Stimulated activated naive CD8-positive, alpha-beta T cell treated with anti-CD3 and anti-CD28 coated beads, Interleukin-15, Interleukin-2, amounts not matched to agents 100 ng/mL and 50 ng/mL, for 24 hours (primary cell): ENCODE data around the gene HSDL1.

Experiments used
- H3K27ac Mint-ChIP-seq: one replicate; pipeline ENCODE4 v1.8.0; 2021; ENCODE audit warnings: mild to moderate bottlenecking, mixed read lengths
- H3K27me3 Mint-ChIP-seq: one replicate; pipeline ENCODE4 v1.8.0; 2021; ENCODE audit warnings: mixed read lengths
- H3K36me3 Mint-ChIP-seq: one replicate; pipeline ENCODE4 v1.8.0; 2021; ENCODE audit warnings: low read depth, mixed read lengths
- H3K4me1 Mint-ChIP-seq: one replicate; pipeline ENCODE4 v1.8.0; 2021; ENCODE audit warnings: low read depth, mixed read lengths
- H3K4me3 Mint-ChIP-seq: one replicate; pipeline ENCODE4 v1.8.0; 2021; ENCODE audit warnings: mild to moderate bottlenecking, mixed read lengths
- H3K9me3 Mint-ChIP-seq: one replicate; pipeline ENCODE4 v1.8.0; 2021; ENCODE audit warnings: mixed read lengths

The HSDL1 gene

DNA sequence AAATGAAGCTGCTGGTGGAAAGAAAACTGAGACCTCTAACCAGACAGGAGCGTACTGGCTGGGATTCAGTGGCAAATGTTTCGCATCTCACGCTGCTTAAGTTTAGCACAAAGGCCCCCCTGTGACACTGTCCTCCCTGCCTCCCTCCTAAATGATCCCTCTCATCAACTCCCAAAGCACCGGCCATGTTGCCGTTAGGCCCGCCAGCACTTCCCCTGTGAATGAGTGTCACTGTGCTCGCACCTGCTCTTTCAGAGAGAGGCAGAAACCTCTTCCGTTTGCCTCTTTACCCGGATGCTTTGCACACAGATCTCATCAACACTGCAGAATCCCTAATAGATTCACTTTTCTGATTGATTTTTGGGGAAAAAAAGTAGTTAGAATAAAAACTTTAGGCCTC, 54.8 kb downstream of the HSDL1 start:
- H3K36me3 Mint-ChIP-seq, result peaks cover 69% of the 10 kb centered on the region
- H3K27me3 Mint-ChIP-seq, result no peaks in the 10 kb centered on the region
- peaks cover 40% of the 10 kb centered on the region for H3K4me1 Mint-ChIP-seq
- H3K9me3 Mint-ChIP-seq, result no peaks in the 10 kb centered on the region
- no peak overlapping the region for H3K27ac Mint-ChIP-seq
- no peak overlapping the region for H3K4me3 Mint-ChIP-seq

DNA sequence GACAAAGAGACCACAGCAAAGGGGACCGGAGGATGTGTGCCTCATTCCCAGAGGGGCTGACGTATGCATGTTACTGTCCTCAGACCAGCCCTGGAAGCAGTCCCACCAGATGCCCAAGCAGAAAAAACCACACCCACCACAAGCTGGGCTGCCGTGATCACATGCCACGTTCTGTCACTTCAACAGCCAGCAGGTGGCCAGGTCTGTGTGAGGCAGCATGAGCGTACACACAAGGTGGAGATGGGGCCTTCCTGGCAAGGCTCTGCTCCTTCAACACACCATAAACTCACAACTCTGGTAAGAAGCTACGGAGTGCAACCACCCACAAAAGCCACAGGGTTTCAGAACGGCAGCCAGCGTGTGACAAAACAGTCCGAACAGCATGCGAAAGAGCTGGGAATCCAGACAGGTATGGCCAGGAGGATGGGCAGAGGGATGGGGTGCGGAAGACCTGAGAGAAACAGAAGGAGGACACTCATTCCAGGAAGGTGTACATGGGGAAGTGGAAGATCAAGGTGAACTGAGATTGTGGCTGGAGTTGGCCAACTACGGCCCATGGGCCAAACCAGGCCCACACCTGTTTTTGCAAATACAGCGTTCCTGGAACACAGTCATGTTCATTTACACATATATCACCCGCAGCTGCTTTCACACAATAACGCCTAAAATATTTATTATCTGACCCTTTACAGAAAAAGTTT, 56.1 kb downstream of the HSDL1 start:
- peak overlapping the region; percentile 66 for H3K27ac Mint-ChIP-seq
- H3K9me3 Mint-ChIP-seq, result no peaks in the 10 kb centered on the region
- peaks cover 60% of the 10 kb centered on the region for H3K36me3 Mint-ChIP-seq
- H3K4me1 Mint-ChIP-seq, result peaks cover 47% of the 10 kb centered on the region
- no peak overlapping the region for H3K4me3 Mint-ChIP-seq
- no peaks in the 10 kb centered on the region for H3K27me3 Mint-ChIP-seq

DNA sequence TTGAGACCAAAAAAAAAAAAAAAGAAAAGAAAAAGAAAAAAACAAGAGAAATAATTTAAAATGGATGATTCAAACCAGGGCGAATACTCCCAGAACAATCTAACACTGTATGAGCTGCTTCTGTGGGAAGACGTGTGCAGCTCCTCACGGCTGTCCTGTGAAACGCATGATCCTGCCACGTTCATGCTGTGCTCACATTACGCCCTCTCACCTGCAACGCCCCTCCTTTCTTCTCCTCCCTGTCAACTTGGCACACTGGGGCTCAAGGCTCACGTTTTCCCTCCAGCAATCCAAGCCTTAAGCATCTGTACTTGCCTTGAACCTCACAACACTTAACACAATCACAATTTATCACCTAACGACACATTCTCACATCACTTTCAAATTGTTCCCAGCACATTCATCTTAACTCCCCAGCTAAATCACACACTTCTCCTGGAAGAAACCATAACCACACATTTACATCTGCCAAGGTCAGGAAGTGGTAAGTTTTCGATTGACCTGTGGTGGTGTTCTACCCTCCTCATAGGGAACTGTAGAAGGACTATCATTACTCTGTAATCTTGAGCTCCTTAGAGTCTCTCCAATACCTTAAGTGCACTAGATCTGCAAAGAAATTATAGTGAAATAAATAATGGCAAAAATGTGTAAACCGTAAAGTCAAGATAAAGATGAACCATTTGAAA, 57.4 kb downstream of the HSDL1 start:
- H3K27ac Mint-ChIP-seq, result peak overlapping the region; percentile 12
- peaks cover 55% of the 10 kb centered on the region for H3K36me3 Mint-ChIP-seq
- peaks cover 47% of the 10 kb centered on the region for H3K4me1 Mint-ChIP-seq
- no peaks in the 10 kb centered on the region for H3K27me3 Mint-ChIP-seq
- H3K9me3 Mint-ChIP-seq, result no peaks in the 10 kb centered on the region
- peak overlapping the region; percentile 33 for H3K4me3 Mint-ChIP-seq

DNA sequence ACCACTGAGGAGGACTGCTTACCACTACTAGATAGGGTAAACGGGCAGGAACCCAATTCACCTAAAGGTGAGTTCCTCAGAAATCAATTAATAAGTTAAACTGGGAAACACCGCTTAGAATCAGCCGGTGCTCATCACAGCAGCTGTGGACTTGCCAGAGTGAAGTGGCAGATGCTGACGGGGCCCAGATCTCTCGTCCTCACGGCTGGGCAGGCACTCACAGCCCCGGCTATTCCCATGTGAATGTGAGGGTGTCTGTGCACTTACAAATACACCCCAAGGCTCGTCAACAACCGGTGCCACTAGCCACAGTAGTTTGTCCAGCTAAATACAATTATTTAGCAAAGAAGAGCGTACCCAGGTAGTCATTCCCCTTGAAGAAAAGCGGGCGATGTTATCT, 58.0 kb downstream of the HSDL1 start:
- Mint-ChIP-seq H3K27me3 (no peaks in the 10 kb centered on the region), H3K36me3 (peaks cover 54% of the 10 kb centered on the region), H3K4me1 (peaks cover 47% of the 10 kb centered on the region), H3K27ac (no peak overlapping the region), H3K4me3 (no peak overlapping the region), H3K9me3 (no peaks in the 10 kb centered on the region)

DNA sequence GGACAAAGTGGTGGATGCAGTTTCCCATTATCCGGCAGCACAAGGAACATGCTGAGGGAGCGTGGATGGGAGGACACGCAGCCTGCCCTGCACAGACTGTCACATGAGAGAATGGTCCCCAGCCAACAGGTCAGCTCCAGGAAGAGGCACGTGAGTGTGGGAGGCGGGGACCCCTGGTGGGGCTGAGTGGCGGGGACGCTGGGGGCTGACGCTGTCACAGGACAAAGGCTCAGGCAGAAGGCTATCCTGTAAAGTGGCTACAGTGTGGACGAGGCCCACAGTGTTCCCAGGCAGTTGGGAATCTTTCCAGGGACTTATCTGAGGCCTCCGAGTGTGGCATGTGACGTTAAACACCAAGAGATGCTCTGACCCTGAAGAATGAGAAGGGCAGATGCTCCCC, 58.6 kb downstream of the HSDL1 start:
- Mint-ChIP-seq H3K27me3 (no peaks in the 10 kb centered on the region), H3K36me3 (peaks cover 55% of the 10 kb centered on the region), H3K4me1 (peaks cover 47% of the 10 kb centered on the region), H3K9me3 (no peaks in the 10 kb centered on the region), H3K4me3 (peak overlapping the region; percentile 31), H3K27ac (no peak overlapping the region)

DNA sequence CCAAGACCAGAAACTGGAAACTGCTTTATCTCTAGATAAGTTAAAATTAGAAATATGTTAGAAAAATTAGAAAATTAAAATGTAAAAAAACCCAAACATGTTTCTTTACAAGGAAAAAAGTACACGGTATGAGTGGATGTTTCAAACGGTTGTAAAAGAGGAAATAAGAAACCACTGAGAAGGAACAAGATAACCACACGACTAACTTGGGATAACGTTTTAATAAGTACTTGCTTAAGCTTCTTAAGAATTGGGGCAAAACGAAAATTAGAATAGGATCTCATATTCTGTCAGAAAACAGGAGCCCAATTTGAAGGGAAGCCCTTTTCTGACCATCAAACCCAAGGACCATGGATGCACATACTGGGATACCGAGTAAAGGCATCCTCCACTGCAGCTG, 59.2 kb downstream of the HSDL1 start:
- Mint-ChIP-seq H3K27ac (peak overlapping the region; percentile 57), H3K36me3 (peaks cover 55% of the 10 kb centered on the region), H3K4me1 (peaks cover 47% of the 10 kb centered on the region), H3K27me3 (no peaks in the 10 kb centered on the region), H3K9me3 (no peaks in the 10 kb centered on the region), H3K4me3 (peak overlapping the region; percentile 31)

DNA sequence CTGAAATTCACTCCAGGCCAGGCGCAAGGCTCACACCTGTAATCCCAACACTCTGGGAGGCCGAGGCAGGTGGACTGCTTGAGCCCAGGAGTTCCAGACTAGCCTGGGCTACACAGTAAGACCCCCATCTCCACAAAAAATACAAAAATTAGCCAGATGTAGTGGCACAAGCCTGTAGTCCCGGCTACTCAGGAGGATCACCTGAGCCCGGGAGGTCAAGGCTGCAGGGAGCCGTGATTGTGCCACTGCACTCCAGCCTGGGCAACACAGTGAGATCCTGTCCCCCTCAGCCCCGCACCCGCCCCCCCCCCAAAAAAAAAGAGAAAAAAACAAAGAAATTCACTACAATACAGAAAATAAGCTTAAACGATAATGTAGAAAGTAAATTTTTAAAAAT, 59.7 kb downstream of the HSDL1 start:
- Mint-ChIP-seq H3K36me3 (peaks cover 53% of the 10 kb centered on the region), H3K4me3 (no peak overlapping the region), H3K9me3 (no peaks in the 10 kb centered on the region), H3K27me3 (no peaks in the 10 kb centered on the region), H3K27ac (no peak overlapping the region), H3K4me1 (peaks cover 47% of the 10 kb centered on the region)

DNA sequence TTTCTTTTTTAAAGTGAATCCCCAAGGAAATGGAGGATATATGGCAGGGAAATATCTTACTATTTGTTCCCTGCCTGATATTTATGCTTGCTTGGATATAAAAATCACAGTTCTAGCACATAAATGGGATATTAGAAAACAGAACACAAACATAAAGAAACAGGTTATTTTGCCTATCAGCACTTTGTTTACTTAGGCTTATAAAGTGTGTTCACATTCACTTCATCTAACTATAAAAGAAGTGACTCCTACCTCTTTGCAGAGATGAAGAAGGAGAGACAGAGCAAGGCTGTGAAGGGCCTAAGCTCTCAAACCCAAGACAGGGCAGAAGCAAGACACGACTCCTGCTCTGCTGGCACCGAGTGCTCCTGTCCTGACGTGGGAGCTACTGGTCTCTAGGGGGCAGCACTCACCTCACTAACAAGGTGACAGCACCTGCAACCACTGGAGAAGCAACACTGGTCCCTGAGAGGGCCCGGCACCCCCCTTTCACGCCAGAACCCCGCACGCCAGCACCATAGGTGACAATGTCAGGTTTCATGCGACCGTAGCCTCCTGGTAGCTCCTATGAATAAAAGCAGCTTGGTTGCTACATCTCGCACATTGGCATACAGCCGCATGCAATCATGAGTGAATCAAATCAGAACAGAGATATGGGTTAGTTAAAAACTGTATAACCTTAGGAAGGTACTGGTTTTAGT, 60.3 kb downstream of the HSDL1 start:
- Mint-ChIP-seq H3K4me3 (no peak overlapping the region), H3K27me3 (no peaks in the 10 kb centered on the region), H3K36me3 (peaks cover 57% of the 10 kb centered on the region), H3K9me3 (no peaks in the 10 kb centered on the region), H3K27ac (no peak overlapping the region), H3K4me1 (peaks cover 47% of the 10 kb centered on the region)

DNA sequence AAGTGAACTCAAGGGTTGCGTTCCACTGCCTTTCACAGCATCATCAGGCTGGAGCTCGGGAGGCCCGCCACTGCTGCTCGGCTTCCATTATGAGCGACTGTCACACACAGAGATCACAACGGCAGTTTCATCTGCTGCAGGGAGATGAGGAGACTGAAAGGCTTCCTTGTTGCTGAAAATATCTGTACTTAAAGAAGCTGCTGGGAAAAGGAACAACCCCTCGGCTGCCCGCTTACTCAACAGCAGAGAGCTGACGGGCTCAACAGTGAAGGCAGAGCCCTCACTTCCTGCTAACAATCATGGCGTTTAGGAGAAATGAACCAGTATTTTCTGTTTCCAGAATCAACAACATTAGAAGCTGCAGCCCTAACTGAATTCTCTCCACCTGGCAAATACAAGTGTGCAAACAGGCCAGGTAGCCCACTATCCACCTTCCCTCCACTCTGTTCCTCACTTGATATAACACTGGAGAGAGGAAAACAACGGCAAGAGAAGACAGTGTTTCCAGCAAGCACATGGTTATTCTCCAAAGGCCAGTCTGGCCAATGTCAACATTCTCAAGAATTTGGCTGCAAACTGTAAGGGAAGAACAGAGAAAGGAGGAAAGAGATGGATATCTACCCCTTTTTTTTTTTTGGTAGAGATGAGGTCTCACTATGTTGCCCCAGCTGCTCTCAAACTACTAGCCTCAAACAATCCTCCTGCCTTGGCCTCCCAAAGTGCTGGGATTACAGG, 62.0 kb downstream of the HSDL1 start:
- H3K9me3 Mint-ChIP-seq, result no peaks in the 10 kb centered on the region
- no peak overlapping the region for H3K27ac Mint-ChIP-seq
- H3K4me1 Mint-ChIP-seq, result peaks cover 30% of the 10 kb centered on the region
- H3K27me3 Mint-ChIP-seq, result no peaks in the 10 kb centered on the region
- no peak overlapping the region for H3K4me3 Mint-ChIP-seq
- peaks cover 51% of the 10 kb centered on the region for H3K36me3 Mint-ChIP-seq

DNA sequence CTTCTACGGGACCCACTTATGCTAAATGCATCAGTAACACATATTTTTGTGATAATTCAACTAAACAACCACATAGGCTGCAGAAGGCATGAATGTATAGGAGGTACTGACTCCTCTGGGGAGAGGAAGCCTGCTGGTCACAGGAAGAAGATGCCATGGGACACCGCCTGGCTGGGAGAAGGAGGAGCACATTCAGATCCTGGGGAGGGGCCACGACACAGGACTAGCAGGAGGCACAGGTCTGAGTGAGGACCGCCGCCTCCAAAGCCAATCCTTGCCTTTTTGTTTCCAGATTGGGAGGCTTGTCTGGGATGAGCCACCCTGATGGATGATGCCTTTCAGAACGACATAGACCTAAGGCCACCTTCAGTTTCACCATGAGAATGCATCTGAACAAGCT, 62.9 kb downstream of the HSDL1 start:
- Mint-ChIP-seq H3K36me3 (peaks cover 50% of the 10 kb centered on the region), H3K4me1 (peaks cover 21% of the 10 kb centered on the region), H3K4me3 (no peak overlapping the region), H3K27me3 (no peaks in the 10 kb centered on the region), H3K27ac (no peak overlapping the region), H3K9me3 (no peaks in the 10 kb centered on the region)

DNA sequence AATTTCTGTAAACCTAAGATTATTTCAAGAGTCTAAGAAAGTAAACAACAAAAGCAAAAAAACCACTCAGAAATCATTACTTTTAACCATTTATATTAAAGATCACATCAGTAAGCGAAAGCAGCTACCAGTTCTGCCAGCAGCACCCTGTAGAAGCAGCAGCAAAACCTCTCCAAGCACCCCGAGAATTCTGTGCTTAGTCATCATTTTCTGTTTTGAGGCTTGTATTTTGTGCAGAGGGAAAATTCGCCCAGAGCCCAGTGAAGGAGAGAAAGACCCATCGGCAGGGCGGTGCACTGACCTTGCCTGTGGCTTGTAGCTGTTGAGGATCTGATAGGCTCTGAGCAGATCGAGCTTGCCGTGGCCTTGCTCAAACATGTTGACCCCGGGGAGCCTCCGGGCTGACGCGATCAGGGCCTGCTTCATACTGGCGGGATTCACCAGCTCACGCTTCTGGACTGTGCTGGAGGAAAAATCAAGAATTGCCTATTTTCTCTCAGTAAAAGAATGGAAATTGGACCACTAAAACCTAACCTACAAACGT, 63.5 kb downstream of the HSDL1 start:
- Mint-ChIP-seq H3K4me3 (no peak overlapping the region), H3K36me3 (peaks cover 50% of the 10 kb centered on the region)

DNA sequence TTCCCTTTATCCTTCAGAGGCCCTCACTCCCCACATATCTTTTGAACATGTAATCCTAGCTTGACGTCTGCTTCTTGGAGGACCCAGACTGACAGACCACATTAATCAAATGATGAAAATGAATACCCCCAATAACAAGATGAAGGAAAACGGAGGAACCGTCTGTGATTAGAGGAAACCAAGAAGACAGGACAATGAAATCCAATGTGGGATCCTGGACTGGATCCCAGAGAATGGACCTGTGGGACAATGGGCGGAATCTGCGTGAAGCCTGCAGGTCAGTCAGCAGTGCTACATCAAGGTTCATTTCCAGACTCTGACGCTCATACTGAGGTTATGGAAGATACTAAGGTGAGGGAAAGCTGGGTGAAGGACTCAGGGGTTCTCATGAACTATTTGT, 64.2 kb downstream of the HSDL1 start:
- peaks cover 11% of the 10 kb centered on the region for H3K4me1 Mint-ChIP-seq
- H3K4me3 Mint-ChIP-seq, result no peak overlapping the region
- H3K27me3 Mint-ChIP-seq, result no peaks in the 10 kb centered on the region
- no peak overlapping the region for H3K27ac Mint-ChIP-seq
- H3K9me3 Mint-ChIP-seq, result no peaks in the 10 kb centered on the region
- peaks cover 47% of the 10 kb centered on the region for H3K36me3 Mint-ChIP-seq

More for the DNA sequence above, 63.5 kb downstream of the HSDL1 start:
- H3K27ac Mint-ChIP-seq, result no peak overlapping the region
- H3K9me3 Mint-ChIP-seq, result no peaks in the 10 kb centered on the region
- H3K27me3 Mint-ChIP-seq, result no peaks in the 10 kb centered on the region
- H3K4me1 Mint-ChIP-seq, result peaks cover 17% of the 10 kb centered on the region

DNA sequence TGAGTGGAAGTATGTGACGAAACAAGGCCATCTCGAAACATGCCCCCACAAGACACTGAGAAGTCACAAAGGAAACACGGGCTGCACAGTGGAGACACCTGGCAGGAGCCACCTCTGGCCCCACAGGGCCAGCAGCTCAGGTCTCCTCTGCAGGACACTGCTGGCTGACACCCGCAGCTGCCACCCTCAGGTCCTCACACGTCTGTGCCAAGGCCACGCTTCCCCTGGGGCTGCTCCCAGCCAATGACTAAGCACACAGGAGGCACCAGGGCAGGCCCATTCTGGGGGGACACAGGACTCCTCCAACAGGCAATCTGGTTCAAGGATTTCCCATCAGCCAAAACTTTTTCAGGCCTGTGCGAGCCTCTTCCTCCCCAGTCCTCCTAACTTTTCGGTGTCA, 64.6 kb downstream of the HSDL1 start:
- H3K27ac Mint-ChIP-seq, result no peak overlapping the region
- no peaks in the 10 kb centered on the region for H3K9me3 Mint-ChIP-seq
- no peak overlapping the region for H3K4me3 Mint-ChIP-seq
- peaks cover 50% of the 10 kb centered on the region for H3K36me3 Mint-ChIP-seq
- H3K4me1 Mint-ChIP-seq, result peaks cover 9% of the 10 kb centered on the region
- H3K27me3 Mint-ChIP-seq, result no peaks in the 10 kb centered on the region

DNA sequence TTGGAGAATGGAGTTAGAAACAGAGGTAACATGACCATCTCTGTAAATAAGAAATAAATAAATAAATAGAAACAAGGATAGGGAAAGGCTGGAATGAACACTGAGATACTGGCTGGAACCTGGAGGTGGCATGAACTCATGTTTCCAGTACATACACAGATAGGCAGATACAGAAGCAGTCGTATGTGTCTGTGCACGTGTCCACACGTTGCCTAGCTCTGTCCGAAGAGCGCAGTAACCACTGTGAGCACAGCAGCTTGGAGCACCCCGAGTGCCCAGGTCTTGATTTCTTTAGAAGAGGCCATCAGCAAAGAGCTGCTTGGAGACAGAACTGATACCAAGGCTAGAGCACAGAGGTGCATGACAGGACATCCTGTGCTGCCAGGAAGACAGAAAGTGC, 65.3 kb downstream of the HSDL1 start:
- H3K9me3 Mint-ChIP-seq, result no peaks in the 10 kb centered on the region
- no peak overlapping the region for H3K4me3 Mint-ChIP-seq
- no peaks in the 10 kb centered on the region for H3K27me3 Mint-ChIP-seq
- H3K36me3 Mint-ChIP-seq, result peaks cover 57% of the 10 kb centered on the region
- H3K27ac Mint-ChIP-seq, result no peak overlapping the region
- H3K4me1 Mint-ChIP-seq, result peaks cover 2% of the 10 kb centered on the region

DNA sequence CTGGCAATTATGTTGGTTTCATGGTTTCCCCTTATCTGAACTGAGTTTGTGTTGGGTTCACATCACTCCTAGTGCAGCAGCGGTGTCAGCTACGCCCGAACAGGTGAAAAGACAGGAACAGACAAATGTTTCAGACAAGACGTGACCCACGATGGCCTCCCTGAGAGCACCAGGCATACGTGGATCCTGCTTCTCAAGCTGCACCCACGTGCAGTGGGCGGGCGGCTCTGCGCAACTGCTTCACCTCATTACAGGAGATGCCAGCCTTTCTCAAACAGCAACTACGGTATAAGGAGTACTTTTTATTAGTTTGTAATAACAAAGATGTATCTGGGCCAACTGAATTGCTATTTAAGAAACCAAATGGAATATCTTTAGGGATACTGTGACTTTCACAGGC, 69.6 kb downstream of the HSDL1 start:
- Mint-ChIP-seq H3K27ac (no peak overlapping the region), H3K4me3 (no peak overlapping the region), H3K9me3 (no peaks in the 10 kb centered on the region), H3K4me1 (no peaks in the 10 kb centered on the region), H3K36me3 (peaks cover 55% of the 10 kb centered on the region), H3K27me3 (no peaks in the 10 kb centered on the region)
